Head of caudate nucleus (tissue), 42 donors: Measurements from ENCODE around the gene CCNY.
"Not testable (repeated sequence)": the region's sequence is repeated elsewhere in the genome, so short reads cannot be mapped to it uniquely, and the experiment has no call there.

ENCODE experiments used
- DNase-seq, 42 donors: peaks; one replicate each; pipeline versions ENCODE4 v3.0.0 to v3.0.0-alpha.2; 2020 to 2021; ENCODE audit warnings: mixed read lengths in 7 of 42
- intact Hi-C: fragments of 100-400 bp; cut with DNase I; formaldehyde crosslinking; loops from one replicate; pipeline ENCODE4 v1.15.0; 2022

The CCNY gene

GRCh38 chr10:35415505-35415904 is 79.2 kb downstream of the CCNY start:
- intact Hi-C loops = no loop called here
- DNase-seq = peak in 2 of 42 donors; percentile 32 to 41

DNA sequence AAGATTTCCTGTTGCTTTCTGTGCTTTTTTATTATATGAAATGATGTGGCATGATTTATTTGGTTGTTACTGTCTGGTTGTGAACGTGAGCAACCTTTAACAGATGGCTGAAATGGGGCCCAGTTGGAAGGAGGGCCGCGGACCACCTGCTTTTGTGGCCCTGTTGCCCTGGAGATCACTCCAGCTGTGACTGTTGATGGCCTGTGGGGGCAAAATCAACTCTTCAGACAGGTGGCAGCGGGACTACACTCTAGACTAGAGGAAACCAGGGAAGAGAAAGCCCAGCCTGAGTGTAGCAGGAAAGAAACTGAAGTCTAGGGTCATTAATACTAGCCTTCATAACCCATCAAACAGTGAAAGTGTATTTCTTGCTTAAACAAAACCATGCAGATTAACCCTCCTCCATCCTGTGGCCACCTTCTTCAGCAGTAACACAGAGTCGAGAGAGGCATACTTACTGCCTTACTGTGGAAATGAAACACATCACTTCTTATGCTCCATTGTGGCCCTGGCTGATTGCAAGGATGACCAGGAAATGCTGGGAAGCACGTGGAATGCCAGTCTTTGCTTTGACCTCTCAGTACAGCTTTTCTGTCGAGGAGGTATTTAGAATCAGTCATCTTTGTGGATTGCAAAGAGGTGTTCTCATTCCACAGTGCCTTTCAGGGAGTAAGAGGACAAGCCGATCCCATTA is 80.5 kb downstream of the CCNY start:
- intact Hi-C loops = no loop called here

GRCh38 chr10:35417313-35417625 is 81.0 kb downstream of the CCNY start:
- intact Hi-C loops = no loop called here
- no peak for DNase-seq

More for the DNA sequence above, 80.5 kb downstream of the CCNY start:
- peak in 2 of 42 donors; percentile 23 to 44 for DNase-seq

GRCh38 chr10:35417795-35418194 is 81.5 kb downstream of the CCNY start:
- intact Hi-C loops = no loop called here
- no peak for DNase-seq

- DNase-seq, intact Hi-C loops: not testable (repeated sequence)
These were observed 82.3 kb downstream of the CCNY start for GRCh38 chr10:35418580-35418979.

DNA sequence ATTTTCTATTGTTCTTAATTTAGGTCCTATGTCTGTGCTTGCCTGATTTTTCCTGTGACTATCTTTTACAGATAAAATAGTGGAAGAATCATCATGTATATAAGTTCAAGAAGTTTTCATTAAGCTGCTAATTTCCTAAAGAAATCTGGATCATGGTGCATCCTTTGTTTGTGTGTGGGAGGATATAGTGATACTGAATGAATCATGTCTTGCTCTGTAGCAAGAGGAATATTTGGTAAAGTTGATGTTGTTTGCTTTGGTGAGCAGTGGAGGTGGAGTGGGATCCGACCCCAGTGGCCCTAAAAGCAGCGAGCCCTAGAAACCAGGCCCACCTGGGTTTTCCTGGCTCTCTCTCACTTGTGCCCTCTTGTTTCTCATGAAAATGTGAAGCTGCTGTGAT is 83.7 kb downstream of the CCNY start:
- no peak for DNase-seq
- intact Hi-C loops = no loop called here

GRCh38 chr10:35420827-35421552 is 84.7 kb downstream of the CCNY start:
- DNase-seq = peak in 1 of 42 donors; percentile 31
- intact Hi-C loops = no loop called here

DNA sequence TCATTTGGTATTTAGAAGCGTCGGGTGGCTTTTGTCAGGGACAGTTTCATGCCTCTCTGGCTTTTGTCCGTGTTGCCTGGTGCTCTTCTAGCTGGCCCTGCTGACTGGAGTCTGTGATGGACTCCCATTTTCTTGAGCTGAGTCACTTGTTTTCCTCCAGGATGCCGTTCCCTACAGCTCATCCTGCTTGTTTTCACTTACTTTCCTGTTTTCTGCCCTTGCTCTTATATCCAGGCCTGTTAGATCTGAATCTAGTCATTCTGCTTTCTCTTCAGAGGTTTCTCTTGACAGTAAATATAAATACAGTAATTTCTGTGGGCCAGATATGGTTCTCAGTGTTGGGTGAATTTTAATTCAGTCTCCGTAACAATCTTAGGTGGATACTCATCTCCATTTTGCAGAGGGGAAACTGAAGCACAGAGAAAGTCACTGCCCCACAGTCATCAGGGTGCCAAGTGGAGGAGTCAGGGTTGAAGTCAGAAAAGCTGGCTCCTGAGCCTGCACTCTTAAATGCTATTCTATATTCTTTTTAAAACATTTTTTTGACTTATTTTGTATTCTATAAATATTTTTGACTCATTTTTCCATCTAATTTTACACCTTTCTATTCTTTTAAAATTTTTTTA is 85.4 kb downstream of the CCNY start:
- intact Hi-C loops = no loop called here
- DNase-seq = peak in 2 of 42 donors; percentile 56 to 77

- intact Hi-C loops = no loop called here
- DNase-seq = peak in 1 of 42 donors; percentile 36
These were observed 85.9 kb downstream of the CCNY start for GRCh38 chr10:35422228-35422627.

- peak in 2 of 42 donors; percentile 34 to 40 for DNase-seq
- intact Hi-C loops = no loop called here
These were observed 87.4 kb downstream of the CCNY start for GRCh38 chr10:35423505-35424306.

DNA sequence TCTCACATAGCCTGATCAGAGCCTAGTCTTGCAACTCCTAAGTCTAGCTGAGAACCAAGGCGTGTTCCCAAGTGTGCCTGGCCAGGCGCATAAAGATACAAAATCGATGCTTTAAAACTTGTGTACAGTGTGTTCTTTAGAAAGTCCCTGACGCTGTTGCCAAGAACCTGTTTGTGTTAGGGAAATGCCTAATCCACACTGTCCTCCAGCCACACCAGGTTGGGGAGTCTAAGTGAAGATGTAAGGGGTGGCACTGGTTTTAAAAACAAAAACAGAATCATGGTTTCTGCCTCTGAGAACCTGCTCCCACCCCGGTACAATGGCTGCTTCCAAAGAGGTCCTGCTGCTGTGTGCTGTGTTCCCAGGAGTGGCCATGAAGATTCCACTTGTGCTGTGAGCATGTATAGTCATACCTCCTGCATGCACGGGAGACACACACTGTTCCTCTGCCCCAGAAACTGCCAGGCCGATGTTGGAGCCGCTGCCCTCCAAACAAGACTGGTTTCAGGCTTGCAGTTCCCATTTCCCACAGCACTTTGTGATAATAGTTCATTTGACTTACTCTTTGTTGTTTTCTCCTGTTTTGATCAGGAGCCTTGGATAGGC is 88.5 kb downstream of the CCNY start:
- intact Hi-C loops = no loop called here
- peak in 2 of 42 donors; percentile 35 to 50 for DNase-seq

- intact Hi-C loops = no loop called here
These were observed 89.3 kb downstream of the CCNY start for GRCh38 chr10:35425595-35425994.

DNA sequence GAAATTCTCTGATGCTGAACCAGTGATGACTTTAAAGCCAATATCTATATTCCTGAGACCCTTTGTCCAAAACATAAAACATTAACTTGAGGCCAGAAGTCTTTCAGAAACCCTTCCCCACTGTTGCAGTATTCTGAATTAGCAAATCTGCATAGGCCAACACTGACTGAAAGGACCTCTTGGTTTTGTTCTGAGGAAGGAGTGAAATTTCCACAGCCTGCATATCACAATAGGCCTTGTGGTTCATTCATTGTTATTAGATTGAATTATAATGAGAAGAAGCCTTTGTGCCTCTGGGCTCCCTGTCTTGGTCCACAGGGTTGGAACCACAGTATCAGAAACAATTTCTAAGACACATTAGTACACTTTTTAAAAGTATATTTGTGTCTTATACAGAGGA is 90.3 kb downstream of the CCNY start:
- intact Hi-C loops = no loop called here
- DNase-seq = peak in 4 of 42 donors; percentile 38 to 68 (median 56)

More at GRCh38 chr10:35425595-35425994, 89.3 kb downstream of the CCNY start:
- DNase-seq = no peak

DNA sequence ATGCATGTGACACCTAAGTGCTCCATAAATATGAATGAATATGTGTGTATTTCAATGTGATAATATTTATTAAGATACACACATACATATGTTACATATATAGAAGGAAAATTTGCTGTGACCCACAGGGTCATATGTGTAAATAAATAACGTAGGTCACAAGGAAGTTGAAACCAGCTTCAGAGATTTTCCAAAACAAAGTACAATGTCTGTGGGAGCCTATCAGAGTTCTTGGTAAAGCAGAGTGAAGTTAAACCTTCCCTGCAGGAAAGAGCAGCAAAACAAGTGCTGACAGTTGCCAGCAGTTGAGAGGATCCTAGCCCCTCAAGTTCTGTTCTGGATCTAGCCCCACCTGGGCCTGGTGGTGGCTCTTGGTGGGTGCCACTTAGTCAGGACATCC is 91.2 kb downstream of the CCNY start:
- peak in 1 of 42 donors; percentile 34 for DNase-seq
- intact Hi-C loops = no loop called here

DNA sequence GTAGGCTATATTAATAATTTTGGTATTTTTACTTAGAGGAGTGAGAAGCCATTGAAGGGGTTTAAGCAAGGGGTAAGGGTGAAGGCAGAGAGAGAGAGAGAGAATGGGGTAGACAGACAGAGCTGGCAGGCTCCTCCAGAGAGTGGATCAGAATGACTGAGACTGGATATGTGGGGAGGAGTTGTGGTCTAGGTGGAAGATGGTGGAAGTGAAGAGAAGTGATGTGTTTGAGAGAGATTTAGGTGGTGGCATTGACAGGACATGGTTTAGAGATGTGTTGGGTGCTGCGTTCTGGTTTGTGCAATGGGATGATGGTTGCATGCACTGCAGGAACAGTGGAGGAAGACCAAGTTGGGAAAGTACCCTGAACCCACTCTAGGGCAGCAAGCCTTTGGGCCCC is 92.2 kb downstream of the CCNY start:
- DNase-seq = no peak
- intact Hi-C loops = no loop called here

GRCh38 chr10:35432781-35433338 is 96.6 kb downstream of the CCNY start:
- intact Hi-C loops = no loop called here
- no peak for DNase-seq

DNA sequence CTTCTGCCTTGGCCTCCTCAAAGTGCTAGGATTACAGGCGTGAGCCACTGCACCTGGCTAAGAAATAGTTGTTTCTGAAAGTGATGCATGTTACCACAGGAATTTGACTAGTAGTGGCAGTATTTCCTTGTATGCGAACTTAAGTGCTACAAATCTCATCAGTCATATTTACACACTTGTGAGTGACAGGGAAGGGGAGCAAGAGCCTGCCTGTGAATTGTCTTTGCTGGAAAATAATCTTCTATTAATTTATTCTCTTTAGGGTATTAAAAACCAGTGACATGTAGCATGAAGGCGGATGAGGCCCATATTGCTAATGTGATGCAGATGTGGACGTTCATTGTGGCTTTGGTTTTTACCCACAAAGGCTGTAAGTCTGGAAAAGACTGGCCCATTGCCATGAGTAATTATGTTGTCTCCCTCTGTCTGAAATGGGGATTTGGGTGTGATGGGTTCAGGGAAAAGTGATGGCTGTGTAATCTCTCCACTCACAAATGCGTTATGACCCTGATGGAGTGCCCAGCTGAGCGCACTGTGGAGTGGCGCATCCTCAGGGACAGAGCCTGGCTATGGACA is 97.6 kb downstream of the CCNY start:
- intact Hi-C loops = no loop called here
- DNase-seq = peak in 1 of 42 donors; percentile 34

- no peak for DNase-seq
- intact Hi-C loops = no loop called here
These were observed 98.2 kb downstream of the CCNY start for GRCh38 chr10:35434533-35434932.
